ENCODE data around the gene DBET.
"Not testable (repeated sequence)": the region's sequence is repeated elsewhere in the genome, so short reads cannot be mapped to it uniquely, and the experiment has no call there.

The DBET gene

GRCh38 chr4:190049378-190050239 is 14.7 kb upstream of the DBET start:
- not testable (repeated sequence) for DNase-seq (ENCODE audit: low spot score)

- DNase-seq (ENCODE audit: low spot score), result not testable (repeated sequence)
These were observed 5.3 kb upstream of the DBET start for GRCh38 chr4:190058997-190059396.

GRCh38 chr4:190064805-190065204 is 503 bp downstream of the DBET start:
- DNase-seq (ENCODE audit: low spot score), result not testable (repeated sequence)

DNA sequence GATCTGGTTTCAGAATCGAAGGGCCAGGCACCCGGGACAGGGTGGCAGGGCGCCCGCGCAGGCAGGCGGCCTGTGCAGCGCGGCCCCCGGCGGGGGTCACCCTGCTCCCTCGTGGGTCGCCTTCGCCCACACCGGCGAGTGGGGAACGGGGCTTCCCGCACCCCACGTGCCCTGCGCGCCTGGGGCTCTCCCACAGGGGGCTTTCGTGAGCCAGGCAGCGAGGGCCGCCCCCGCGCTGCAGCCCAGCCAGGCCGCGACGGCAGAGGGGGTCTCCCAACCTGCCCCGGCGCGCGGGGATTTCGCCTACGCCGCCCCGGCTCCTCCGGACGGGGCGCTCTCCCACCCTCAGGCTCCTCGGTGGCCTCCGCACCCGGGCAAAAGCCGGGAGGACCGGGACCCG is 4.0 kb downstream of the DBET start:
- DNase-seq (ENCODE audit: low spot score), result not testable (repeated sequence)

GRCh38 chr4:190093052-190093451 is 28.8 kb downstream of the DBET start:
- not testable (repeated sequence) for DNase-seq (ENCODE audit: low spot score)

DNA sequence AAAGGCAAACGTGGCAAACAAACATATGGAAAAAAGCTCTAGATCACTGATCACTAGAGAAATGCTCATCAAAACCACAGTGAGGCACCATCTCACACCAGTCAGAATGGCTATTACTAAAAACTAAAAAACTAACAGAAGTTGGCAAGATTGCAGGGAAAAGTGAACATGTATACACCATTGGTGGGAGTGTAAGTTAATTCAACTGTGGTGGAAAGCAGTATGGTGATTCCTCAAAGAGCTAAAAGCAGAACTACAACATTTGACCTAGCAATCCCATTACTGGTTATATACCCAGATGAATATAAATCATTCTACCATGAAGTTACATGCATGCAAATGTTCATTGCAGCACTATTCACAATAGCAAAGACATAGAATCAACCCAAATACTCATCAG is 29.7 kb downstream of the DBET start:
- not testable (repeated sequence) for DNase-seq (ENCODE audit: low spot score)

DNA sequence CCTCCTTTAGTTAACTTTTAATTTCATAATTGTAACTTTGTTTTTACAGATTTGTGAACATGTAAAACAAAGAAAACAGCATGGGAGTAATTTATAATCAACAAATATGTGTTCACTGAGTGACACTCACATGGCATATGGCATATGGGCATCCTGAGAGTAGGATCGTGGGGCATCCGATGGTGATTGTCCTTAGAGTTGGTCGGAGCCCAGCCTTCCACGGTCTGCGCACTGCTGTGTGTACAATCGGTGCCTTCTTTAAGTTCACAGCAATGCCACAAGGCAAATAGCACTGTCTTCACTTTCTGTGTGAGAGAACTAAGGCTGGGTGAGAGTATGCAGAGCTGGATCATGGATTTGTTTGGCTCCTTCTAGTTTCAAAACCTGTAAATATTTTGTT is 31.0 kb downstream of the DBET start:
- DNase-seq (ENCODE audit: low spot score), result not testable (repeated sequence)

DNA sequence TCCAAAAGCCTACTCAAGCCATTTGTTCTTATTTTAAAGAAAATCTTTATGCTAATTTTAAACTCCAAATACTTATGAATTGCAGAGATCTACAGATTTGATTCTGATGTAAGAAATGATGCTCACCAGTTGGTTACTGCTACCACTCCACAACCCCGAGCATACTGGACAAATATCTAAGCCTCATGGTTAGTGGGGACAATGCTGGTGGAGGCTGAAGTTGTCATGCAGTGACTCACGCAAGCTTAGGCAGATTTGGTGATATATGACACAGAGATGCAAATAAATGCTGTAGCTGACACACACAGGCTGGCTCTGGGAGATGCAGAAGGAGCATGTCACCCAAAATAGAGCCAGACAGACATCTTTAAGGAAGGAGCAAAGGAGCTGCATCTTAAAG is 35.3 kb downstream of the DBET start:
- DNase-seq (ENCODE audit: low spot score), result not testable (repeated sequence)

- not testable (repeated sequence) for DNase-seq (ENCODE audit: low spot score)
These were observed 37.2 kb downstream of the DBET start for GRCh38 chr4:190101525-190101924.

DNA sequence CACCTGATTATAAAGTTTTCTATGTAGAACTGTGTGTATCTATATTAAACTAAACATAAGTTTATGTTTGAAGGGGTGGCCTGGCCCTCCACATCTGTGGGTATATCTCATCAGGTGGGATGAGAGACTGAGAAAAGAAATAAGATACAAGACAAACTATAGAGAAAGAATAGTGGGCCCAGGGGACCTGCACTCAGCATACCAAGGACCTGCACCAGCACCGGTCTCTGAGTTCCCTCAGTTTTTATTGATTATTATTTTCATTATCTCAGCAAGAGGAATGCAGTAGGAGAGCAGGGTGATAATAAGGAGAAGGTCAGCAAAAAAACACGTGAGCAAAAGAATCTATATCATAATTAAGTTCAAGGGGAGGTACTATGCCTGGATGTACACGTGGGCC is 41.9 kb downstream of the DBET start:
- not testable (repeated sequence) for DNase-seq (ENCODE audit: low spot score)

DNA sequence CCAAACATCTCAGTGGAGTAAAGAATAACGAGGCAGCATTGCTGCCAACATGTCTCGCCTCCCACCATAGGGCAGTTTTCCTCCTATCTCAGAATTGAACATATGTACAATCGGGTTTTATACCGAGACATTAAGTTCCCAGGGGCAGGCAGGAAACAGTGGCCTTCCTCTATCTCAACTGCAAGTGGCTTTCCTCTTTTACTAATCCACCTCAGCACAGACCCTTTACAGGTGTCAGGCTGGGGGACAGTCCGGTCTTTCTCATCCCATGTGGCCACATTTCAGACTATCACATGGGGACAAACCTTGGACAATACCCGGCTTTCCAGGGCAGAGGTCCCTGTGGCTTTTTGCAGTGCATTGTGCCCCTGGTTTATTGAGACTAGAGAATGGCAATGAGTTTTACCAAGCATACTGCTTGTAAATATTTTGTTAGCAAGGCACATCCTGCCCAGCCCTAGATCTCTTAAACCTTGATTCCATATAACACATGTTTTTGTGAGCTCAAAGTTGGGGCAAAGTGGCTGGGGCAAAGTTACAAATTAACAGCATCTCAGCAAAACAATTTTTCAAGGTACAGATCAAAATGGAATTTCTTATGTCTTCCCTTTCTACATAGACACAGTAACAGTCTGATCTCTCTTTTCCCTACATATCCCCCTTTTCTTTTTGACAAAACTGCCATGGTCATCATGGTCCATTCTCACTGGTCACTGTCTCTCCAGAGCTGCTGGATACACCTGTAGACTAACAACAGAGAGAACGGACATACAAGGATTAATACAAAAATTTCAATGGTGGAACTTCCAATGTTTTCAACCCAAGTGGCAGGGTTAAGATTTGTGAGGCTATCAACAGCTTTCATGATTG is 42.5 kb downstream of the DBET start:
- DNase-seq (ENCODE audit: low spot score), result not testable (repeated sequence)

DNA sequence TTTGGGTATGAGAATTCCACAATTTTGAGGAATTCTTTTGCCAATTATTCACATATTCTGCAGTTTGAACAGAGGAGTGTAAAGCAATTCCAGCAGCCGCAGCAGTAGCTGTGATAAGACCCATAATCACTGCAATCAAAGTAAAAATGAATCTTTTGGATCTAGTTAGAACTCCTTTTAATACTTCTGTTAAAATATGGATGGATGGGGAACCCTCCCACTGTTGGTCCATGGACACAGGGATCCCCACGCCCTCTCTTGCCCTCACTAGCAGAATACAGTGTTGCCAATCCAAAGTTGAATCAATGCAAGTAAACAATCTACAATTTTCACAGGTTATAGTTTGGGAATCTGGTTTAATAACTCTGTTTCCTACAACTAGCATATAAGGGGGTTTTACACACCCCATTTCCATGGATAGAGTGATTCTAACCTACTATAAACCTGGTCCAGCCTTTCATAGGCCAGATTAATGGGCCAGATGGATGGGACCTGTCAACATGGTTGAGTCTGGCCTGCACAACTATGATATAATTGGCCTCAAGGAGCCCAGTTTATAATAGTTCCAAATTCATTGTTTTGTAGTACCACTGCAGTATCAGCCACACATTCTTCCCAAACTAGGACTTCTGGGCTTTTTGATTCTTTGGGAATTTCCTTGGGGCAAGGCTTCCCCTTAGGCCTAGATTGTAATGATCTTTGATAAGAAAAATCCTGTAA is 43.6 kb downstream of the DBET start:
- DNase-seq (ENCODE audit: low spot score), result not testable (repeated sequence)

DNA sequence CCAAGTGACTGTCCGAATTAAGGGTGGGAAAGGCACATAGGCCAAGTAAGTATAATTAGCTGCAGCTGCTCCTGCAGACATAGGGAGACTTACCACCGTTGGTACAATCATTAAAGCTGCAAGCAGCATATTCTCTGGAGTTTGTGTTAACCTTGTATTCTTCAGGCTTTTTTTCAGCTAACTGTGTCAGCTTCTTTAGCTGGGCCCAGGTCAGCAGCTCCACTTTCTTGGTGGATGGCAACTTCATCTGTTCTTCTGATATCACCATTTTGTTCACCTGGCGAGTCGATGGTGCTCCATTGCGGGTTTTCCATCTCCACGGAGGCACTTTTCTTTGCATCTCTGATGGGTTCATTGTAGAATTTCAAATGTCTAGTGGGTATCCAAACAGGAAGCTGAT is 44.5 kb downstream of the DBET start:
- DNase-seq (ENCODE audit: low spot score), result not testable (repeated sequence)

DNA sequence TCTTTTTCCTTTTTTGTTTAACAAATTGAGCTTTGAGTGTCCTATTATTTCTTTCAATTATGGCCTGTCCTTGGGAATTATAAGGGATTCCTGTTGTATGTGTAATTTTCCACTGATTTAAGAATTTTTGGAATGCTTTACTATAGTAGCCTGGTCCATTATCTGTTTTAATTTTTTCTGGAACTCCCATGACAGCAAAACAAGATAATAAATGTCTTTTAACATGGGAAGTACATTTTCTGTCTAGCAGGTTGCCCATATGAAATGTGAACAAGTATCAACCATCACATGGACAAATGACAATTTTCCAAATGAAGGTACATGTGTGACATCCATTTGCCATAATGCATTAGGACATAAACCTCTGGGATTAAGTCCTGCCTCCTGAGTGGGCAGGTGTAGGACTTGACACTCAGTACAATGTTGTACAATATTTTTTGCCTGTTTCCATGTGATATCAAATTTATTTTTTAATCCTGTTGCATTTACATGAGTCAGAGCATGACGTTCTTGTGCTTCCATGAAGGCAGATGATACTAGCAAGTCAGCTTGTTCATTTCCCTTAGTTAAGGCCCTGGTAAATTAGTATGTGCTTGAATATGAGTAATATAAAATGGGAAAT is 45.2 kb downstream of the DBET start:
- not testable (repeated sequence) for DNase-seq (ENCODE audit: low spot score)

DNA sequence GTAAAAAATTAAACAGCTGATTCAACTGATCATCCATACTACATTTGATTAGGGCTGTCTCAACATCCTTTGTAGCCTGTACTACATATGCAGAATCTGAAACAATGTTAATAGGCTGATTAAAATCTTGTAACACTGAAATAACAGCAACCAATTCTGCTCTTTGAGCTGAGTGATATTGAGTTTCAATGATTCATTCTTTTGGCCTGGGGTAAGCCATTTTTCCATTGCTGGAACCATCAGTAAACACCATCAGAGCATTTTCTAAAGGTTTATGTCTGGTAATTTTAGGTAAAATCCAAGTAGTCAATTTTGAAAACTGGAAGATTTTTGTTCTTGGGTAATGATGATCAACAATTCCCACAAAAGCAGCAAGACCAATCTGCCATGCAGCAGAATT is 45.7 kb downstream of the DBET start:
- not testable (repeated sequence) for DNase-seq (ENCODE audit: low spot score)

DNA sequence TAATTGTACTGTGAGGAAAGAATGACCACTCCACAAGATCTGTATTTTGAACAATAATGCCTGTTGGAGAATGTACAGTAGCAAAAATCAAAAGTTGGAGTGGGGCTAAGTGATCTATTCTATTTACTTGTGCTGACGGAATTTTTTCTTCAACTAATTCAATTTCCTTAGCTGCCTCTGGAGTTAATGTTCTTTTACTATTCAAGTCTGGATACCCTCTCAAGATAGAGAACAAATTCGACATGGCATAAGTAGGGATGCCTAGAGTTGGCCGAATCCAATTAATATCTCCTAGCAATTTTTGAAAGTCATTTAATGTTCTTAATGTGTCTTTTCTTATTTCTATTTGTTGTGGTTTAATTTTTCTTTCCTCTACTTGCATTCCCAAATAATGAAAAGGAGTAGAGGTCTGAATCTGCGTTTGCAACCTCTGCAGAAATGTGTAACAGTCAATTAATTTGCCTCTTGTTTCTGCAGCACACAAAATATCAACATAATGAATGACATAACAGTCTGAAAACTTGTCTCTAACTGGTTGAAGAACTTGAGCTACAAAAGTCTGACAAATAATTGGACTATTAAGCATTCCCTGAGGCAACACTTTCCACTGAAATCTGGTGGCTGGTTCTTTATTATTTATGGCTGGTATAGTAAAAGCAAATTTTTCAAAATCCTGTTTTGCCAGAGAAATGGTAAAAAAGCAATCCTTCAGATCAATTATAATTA is 46.4 kb downstream of the DBET start:
- not testable (repeated sequence) for DNase-seq (ENCODE audit: low spot score)

DNA sequence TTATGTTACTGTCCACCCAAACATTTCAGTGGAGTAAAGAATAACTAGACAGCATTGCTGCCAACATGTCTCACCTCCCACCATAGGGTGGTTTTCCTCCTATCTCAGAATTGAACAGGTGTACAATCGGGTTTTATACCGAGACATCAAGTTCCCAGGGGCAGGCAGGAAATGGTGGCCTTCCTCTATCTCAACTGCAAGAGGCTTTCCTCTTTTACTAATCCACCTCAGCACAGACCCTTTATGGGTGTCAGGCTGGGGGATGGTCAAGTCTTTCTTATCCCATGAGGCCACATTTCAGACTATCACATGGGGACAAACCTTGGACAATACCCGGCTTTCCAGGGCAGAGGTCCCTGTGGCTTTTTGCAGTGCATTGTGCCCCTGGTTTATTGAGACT is 48.6 kb downstream of the DBET start:
- not testable (repeated sequence) for DNase-seq (ENCODE audit: low spot score)

DNA sequence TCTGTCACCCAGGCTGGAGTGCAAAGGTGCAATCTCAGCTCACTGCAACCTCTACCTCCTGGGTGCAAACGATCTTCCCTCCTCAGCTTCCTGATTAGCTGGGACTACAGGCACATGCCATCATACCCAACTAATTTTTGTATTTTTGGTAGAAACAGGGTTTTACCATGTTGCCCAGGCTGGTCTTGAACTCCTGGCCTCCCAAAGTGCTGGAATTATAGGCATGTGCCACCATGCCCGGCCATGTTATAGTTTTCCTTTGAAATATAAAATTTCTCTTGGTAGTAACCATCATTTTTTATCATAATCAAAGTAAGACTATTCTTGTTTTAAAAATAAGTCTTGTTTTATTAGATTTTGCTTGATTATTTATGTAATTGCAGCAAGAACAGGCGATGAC is 50.7 kb downstream of the DBET start:
- not testable (repeated sequence) for DNase-seq (ENCODE audit: low spot score)
